ENCODE results near the gene NLRP1.

Gene NLRP1

GRCh38 chr17:5501685-5502084 lies 82.6 kb downstream of the NLRP1 start:
- TF ChIP-seq REST (IDR thresholded peaks at IDR 0.05; ENCODE audit: insufficient read depth in 1 of 2, low read depth in 2 of 2, low read length in 2 of 2) (no peak), POLR2AphosphoS5 (IDR thresholded peaks at IDR 0.05; ENCODE audit: low read depth, low read length) (no peak), TAF1 (IDR thresholded peaks at IDR 0.05; ENCODE audit: borderline replicate concordance, insufficient read depth, low read length) (no peak), SIN3A (IDR thresholded peaks at IDR 0.05; ENCODE audit: borderline replicate concordance, insufficient read depth, low read length) (no peak), FOXP2 (optimal IDR thresholded peaks at IDR 0.05; ENCODE audit: borderline replicate concordance, extremely low read depth, extremely low read length, insufficient read depth) (no peak)

- TF ChIP-seq REST (IDR thresholded peaks at IDR 0.05; ENCODE audit: insufficient read depth in 1 of 2, low read depth in 2 of 2, low read length in 2 of 2) = no peak
- peak; percentile 48 for TF ChIP-seq FOXP2 (optimal IDR thresholded peaks at IDR 0.05; ENCODE audit: borderline replicate concordance, extremely low read depth, extremely low read length, insufficient read depth)
- TF ChIP-seq SIN3A (IDR thresholded peaks at IDR 0.05; ENCODE audit: borderline replicate concordance, insufficient read depth, low read length) = no peak
- no peak for TF ChIP-seq POLR2AphosphoS5 (IDR thresholded peaks at IDR 0.05; ENCODE audit: low read depth, low read length)
- no peak for TF ChIP-seq TAF1 (IDR thresholded peaks at IDR 0.05; ENCODE audit: borderline replicate concordance, insufficient read depth, low read length)
These were observed 83.5 kb downstream of the NLRP1 start for GRCh38 chr17:5500589-5501391.

GRCh38 chr17:5500247-5500588 lies 84.1 kb downstream of the NLRP1 start:
- TF ChIP-seq TAF1 (IDR thresholded peaks at IDR 0.05; ENCODE audit: borderline replicate concordance, insufficient read depth, low read length) = no peak
- TF ChIP-seq FOXP2 (optimal IDR thresholded peaks at IDR 0.05; ENCODE audit: borderline replicate concordance, extremely low read depth, extremely low read length, insufficient read depth) = no peak
- no peak for TF ChIP-seq SIN3A (IDR thresholded peaks at IDR 0.05; ENCODE audit: borderline replicate concordance, insufficient read depth, low read length)
- no peak for TF ChIP-seq POLR2AphosphoS5 (IDR thresholded peaks at IDR 0.05; ENCODE audit: low read depth, low read length)
- TF ChIP-seq REST (IDR thresholded peaks at IDR 0.05; ENCODE audit: insufficient read depth in 1 of 2, low read depth in 2 of 2, low read length in 2 of 2) = no peak

GRCh38 chr17:5499476-5500231 lies 84.7 kb downstream of the NLRP1 start:
- TF ChIP-seq TAF1 (IDR thresholded peaks at IDR 0.05; ENCODE audit: borderline replicate concordance, insufficient read depth, low read length) (no peak), SIN3A (IDR thresholded peaks at IDR 0.05; ENCODE audit: borderline replicate concordance, insufficient read depth, low read length) (no peak), REST (IDR thresholded peaks at IDR 0.05; ENCODE audit: insufficient read depth in 1 of 2, low read depth in 2 of 2, low read length in 2 of 2) (no peak), FOXP2 (optimal IDR thresholded peaks at IDR 0.05; ENCODE audit: borderline replicate concordance, extremely low read depth, extremely low read length, insufficient read depth) (no peak), POLR2AphosphoS5 (IDR thresholded peaks at IDR 0.05; ENCODE audit: low read depth, low read length) (no peak)
